Heart right ventricle (tissue), 16 donors: ENCODE data around the gene ANKRD12. TPM values are rescaled to one million over a fixed set of nuclear protein-coding genes. Genes with fewer than 3 reads are reported as not detected.

Experiments used
- ATAC-seq, 8 donors: fragments of 200-7000 bp; cut with Tn5 transposase; one replicate each; pipeline ENCODE4 v1.9.1; 2020; ENCODE audit warnings: mild to moderate bottlenecking in 8 of 8, moderate library complexity in 8 of 8, moderate number of reproducible peaks in 1 of 8
- DNase-seq, 2 donors: peaks; one replicate each; pipeline ENCODE4 v3.0.0-alpha.2; 2020
- H3K27ac ChIP-seq, 10 donors: fragments of 200-600 bp; sonication (generic) in 2 of 10; one replicate each; pipeline versions ENCODE4 v1.5.0 to v1.8.0; 2020 to 2022; ENCODE audit warnings: mild to moderate bottlenecking in 3 of 10
- H3K27me3 ChIP-seq, 7 donors: fragments of 200-600 bp; one replicate each; pipeline ENCODE4 v1.8.0; 2021 to 2022; ENCODE audit warnings: mild to moderate bottlenecking in 2 of 7
- H3K36me3 ChIP-seq, 9 donors: fragments of 200-600 bp; sonication (generic) in 1 of 9; one replicate each; pipeline versions ENCODE4 v1.5.0 to v1.8.0; 2020 to 2022; ENCODE audit warnings: mild to moderate bottlenecking in 2 of 9
- H3K4me1 ChIP-seq, 9 donors: fragments of 200-600 bp; sonication (generic) in 1 of 9; one replicate each; pipeline versions ENCODE4 v1.5.0 to v1.8.0; 2020 to 2022; ENCODE audit warnings: mild to moderate bottlenecking in 4 of 9
- H3K4me3 ChIP-seq, 10 donors: fragments of 200-600 bp; sonication (generic) in 2 of 10; one replicate each; pipeline versions ENCODE4 v1.5.0 to v1.8.0; 2020 to 2022; ENCODE audit warnings: mild to moderate bottlenecking in 7 of 10, moderate library complexity in 2 of 10
- H3K9me3 ChIP-seq, 11 donors: fragments of 200-600 bp in 10 of 11; sonication (generic) in 2 of 11; one replicate each; pipeline versions ENCODE4 v1.5.0 to v1.8.0; 2013 to 2022; ENCODE audit warnings: mild to moderate bottlenecking in 2 of 11, control low read depth in 1 of 11, moderate library complexity in 1 of 11
- CTCF ChIP-seq, 9 donors: fragments of 200-600 bp; sonication (generic) in 2 of 9; IDR thresholded peaks; one replicate each; pipeline versions ENCODE4 v1.5.0 to v1.8.0; 2021 to 2022; ENCODE audit warnings: antibody characterized with exemption in 9 of 9, mild to moderate bottlenecking in 5 of 9, moderate library complexity in 1 of 9
- WGBS, 2 donors: extraction: QIAGEN DNeasy Blood & Tissue Kit; methylation state at CpG; one replicate each; pipeline ENCODE4 v1.1.7; 2013; ENCODE audit warnings: inconsistent platforms in 1 of 2; 5-methylcytosine and 5-hydroxymethylcytosine counted together
- intact Hi-C, 10 donors: fragments of 100-400 bp; cut with DNase I; formaldehyde crosslinking; loops; one replicate each; pipeline versions ENCODE4 v1.11.1 to v1.14.2; 2022
- polyA plus RNA-seq, 2 donors: library from polyadenylated mRNA; stranded (reverse); fragments of 200-250 nt; gene quantifications; one replicate each; pipeline ENCODE4 v1.2.3, GENCODE V29; 2013
- total RNA-seq, 10 donors: library from RNA; stranded (reverse); fragmentation: NEBNext Ultra II Directional in 3 of 10; extraction: Animal tissue kit (Norgen Biotek cat#: 25700) in 3 of 10; gene quantifications; one replicate each; pipeline versions ENCODE4 v1.2.1 to v1.2.4, GENCODE V29; 2021 to 2023
- donor health status: Arrhythmogenic right ventricular cardiomyopathy.
- donor health status: ischemic (EF 13 %, LVEDD 7.1; RV severe dilation, severe dysfunction).
- donor health status: healthy with polysubstance abuse.
- donor health status: DM: no; HTN: yes; CAD: no.
- donor health status: DM: no; HTN: no; CAD: no.
- donor health status: ischemic (EF 25% LVEDD 6.9; RV normal size, moderate dysfunction).
- donor health status: ischemic (EF 25% LVEDD 5.7; RV mildly dilated, moderate dysfunction).
- donor health status: healthy.
- donor health status: DM: yes; HTN: yes; CAD: no.
- donor health status: Ischemic cardiomyopathy.
- donor health status: ischemic (EF 35%, LVEDD 5.7; RV mildly dilated, moderate dysfunction).
- donor health status: nonischemic (EF 11% LVEDD 7.7; RV severe dilation, severe dysfunction).
- donor health status: DM: yes; HTN: yes; CAD: no.
- donor health status: PGD.
- donor health status: ischemic (EF 29% LVEDD 5.4; RV normal size, mild dysfunction).
- donor health status: nonischemic (EF 23%, LVEDD 6.1; RV moderate dilation, normal function).

The ANKRD12 gene
- total and polyA plus RNA-seq, 12 donors = 3.1 to 70.2 (median 55.5) TPM

- Histone ChIP-seq H3K27ac (peak overlapping the region in 1 of 10 donors; percentile 60), H3K4me3 (no peak overlapping the region), H3K27me3 (no peaks in the 10 kb centered on the region), H3K4me1 (peaks cover 0 to 41% (median 6%) of the 10 kb centered on the region in 9 donors), H3K9me3 (no peaks in the 10 kb centered on the region), H3K36me3 (no peaks in the 10 kb centered on the region)
- DNase-seq = no peak
- WGBS, 2 donors = 43 to 47% methylated on average over 9 of the region's 9 CpGs
- intact Hi-C loops = no loop called here
- ATAC-seq = peak in 3 of 8 donors; percentile 33 to 61 (median 39)
- no peak for TF ChIP-seq CTCF (IDR thresholded peaks at IDR 0.05)
These were observed 41.1 kb upstream of the ANKRD12 start for GRCh38 chr18:9095297-9096006.

GRCh38 chr18:9096007-9096371 is 40.6 kb upstream of the ANKRD12 start:
- ATAC-seq = no peak
- H3K9me3 ChIP-seq = no peaks in the 10 kb centered on the region
- H3K4me3 ChIP-seq = no peak overlapping the region
- TF ChIP-seq CTCF (IDR thresholded peaks at IDR 0.05) = no peak
- H3K4me1 ChIP-seq = peaks cover 0 to 41% (median 6%) of the 10 kb centered on the region in 9 donors
- 87% methylated on average over 3 of the region's 3 CpGs for WGBS, 2 donors
- peak overlapping the region in 1 of 10 donors; percentile 60 for H3K27ac ChIP-seq
- intact Hi-C loops = no loop called here
- no peaks in the 10 kb centered on the region for H3K36me3 ChIP-seq
- DNase-seq = no peak
- no peaks in the 10 kb centered on the region for H3K27me3 ChIP-seq

- 79 to 93% methylated on average over 2 of the region's 2 CpGs for WGBS, 2 donors
- Histone ChIP-seq H3K4me3 (no peak overlapping the region), H3K27ac (no peak overlapping the region), H3K4me1 (peaks cover 0 to 48% (median 6%) of the 10 kb centered on the region in 9 donors), H3K9me3 (no peaks in the 10 kb centered on the region), H3K27me3 (no peaks in the 10 kb centered on the region), H3K36me3 (no peaks in the 10 kb centered on the region)
- no peak for TF ChIP-seq CTCF (IDR thresholded peaks at IDR 0.05)
- intact Hi-C loops = no loop called here
- no peak for ATAC-seq
- no peak for DNase-seq
These were observed 39.9 kb upstream of the ANKRD12 start for GRCh38 chr18:9096685-9097084.

GRCh38 chr18:9097349-9097748 is 39.2 kb upstream of the ANKRD12 start:
- Histone ChIP-seq H3K4me1 (peaks cover 0 to 42% (median 8%) of the 10 kb centered on the region in 9 donors), H3K27ac (no peak overlapping the region), H3K4me3 (no peak overlapping the region), H3K9me3 (no peaks in the 10 kb centered on the region), H3K36me3 (no peaks in the 10 kb centered on the region), H3K27me3 (no peaks in the 10 kb centered on the region)
- WGBS, 2 donors = 83 to 88% methylated on average over 2 of the region's 2 CpGs
- DNase-seq (no peak), ATAC-seq (no peak)
- intact Hi-C loops = no loop called here
- no peak for TF ChIP-seq CTCF (IDR thresholded peaks at IDR 0.05)
